Liver (tissue), 9 donors: Measurements from ENCODE around the gene USP35. TPM values are rescaled to one million over a fixed set of nuclear protein-coding genes. Genes with fewer than 3 reads are reported as not detected.
A peak's percentile ranks its signal among the peaks of the same experiment; 100 is the strongest.

Experiments
- DNase-seq: peaks from one replicate; pipeline ENCODE4 v3.0.0-alpha.2; 2017; ENCODE audit warnings: low spot score
- H3K27ac ChIP-seq, 2 donors: one replicate each; pipeline ENCODE4 v1.7.0; 2013; ENCODE audit warnings: inconsistent platforms in 2 of 2, low read length in 2 of 2, control low read depth in 1 of 2, low read depth in 1 of 2, mild to moderate bottlenecking in 1 of 2
- H3K27me3 ChIP-seq, 4 donors: one replicate each; pipeline versions ENCODE4 v1.6.1 to v1.7.0; 2013; ENCODE audit warnings: low read length in 3 of 4, inconsistent platforms in 1 of 4, mild to moderate bottlenecking in 1 of 4, moderate library complexity in 1 of 4; ENCODE audit not compliant: control insufficient read depth in 4 of 4, insufficient read depth in 4 of 4
- H3K36me3 ChIP-seq, 4 donors: one replicate each; pipeline versions ENCODE4 v1.6.1 to v1.7.0; 2013; ENCODE audit warnings: low read length in 3 of 4, mild to moderate bottlenecking in 3 of 4, low read depth in 1 of 4, moderate library complexity in 1 of 4; ENCODE audit not compliant: control insufficient read depth in 4 of 4, insufficient read depth in 3 of 4
- H3K4me1 ChIP-seq, 4 donors: one replicate each; pipeline versions ENCODE4 v1.6.1 to v1.7.0; 2013; ENCODE audit warnings: low read length in 3 of 4, mild to moderate bottlenecking in 3 of 4, moderate library complexity in 1 of 4; ENCODE audit not compliant: control insufficient read depth in 4 of 4, insufficient read depth in 4 of 4
- H3K4me3 ChIP-seq, 3 donors: one replicate each; pipeline versions ENCODE4 v1.6.1 to v1.7.0; 2013; ENCODE audit warnings: low read length in 3 of 3, control low read depth in 1 of 3, low read depth in 1 of 3, mild to moderate bottlenecking in 1 of 3
- H3K9ac ChIP-seq, 2 donors: one replicate each; pipeline ENCODE4 v1.7.0; 2013; ENCODE audit warnings: low read length in 2 of 2, mild to moderate bottlenecking in 2 of 2, moderate library complexity in 2 of 2, control low read depth in 1 of 2, low read depth in 1 of 2
- H3K9me3 ChIP-seq, 4 donors: one replicate each; pipeline versions ENCODE4 v1.6.1 to v1.7.0; 2013; ENCODE audit warnings: low read length in 3 of 4; ENCODE audit not compliant: control insufficient read depth in 4 of 4
- EGR1 ChIP-seq, 2 donors: IDR thresholded peaks; 2 replicates each; pipeline ENCODE4 v1.6.1; 2016 to 2018; ENCODE audit warnings: antibody characterized with exemption in 2 of 2, low read depth in 2 of 2
- FOXA1 ChIP-seq: IDR thresholded peaks from 2 replicates; pipeline ENCODE4 v1.6.1; 2016; ENCODE audit warnings: antibody characterized with exemption
- FOXA2 ChIP-seq: IDR thresholded peaks from 2 replicates; pipeline ENCODE4 v1.6.1; 2016; ENCODE audit warnings: antibody characterized with exemption
- GABPA ChIP-seq, 2 donors: IDR thresholded peaks in 1 of 2; conservative IDR thresholded peaks in 1 of 2; 2 replicates each; pipeline ENCODE4 v1.6.1; 2016; ENCODE audit warnings: antibody characterized with exemption in 2 of 2, mild to moderate bottlenecking in 1 of 2, moderate library complexity in 1 of 2
- HNF4A ChIP-seq, 2 donors: conservative IDR thresholded peaks; 2 replicates each; pipeline ENCODE4 v1.6.1; 2016; ENCODE audit warnings: antibody characterized with exemption in 2 of 2, mild to moderate bottlenecking in 2 of 2
- HNF4G ChIP-seq: IDR thresholded peaks from 2 replicates; pipeline ENCODE4 v1.6.1; 2016; ENCODE audit warnings: antibody characterized with exemption
- JUND ChIP-seq, 2 donors: IDR thresholded peaks; 2 replicates each; pipeline ENCODE4 v1.6.1; 2016; ENCODE audit warnings: antibody characterized with exemption in 2 of 2
- NR2F2 ChIP-seq: IDR thresholded peaks from 2 replicates; pipeline ENCODE4 v1.6.1; 2016; ENCODE audit warnings: antibody characterized with exemption
- RAD21 ChIP-seq, 2 donors: IDR thresholded peaks; 2 replicates each; pipeline ENCODE4 v1.6.1; 2016; ENCODE audit warnings: antibody characterized with exemption in 2 of 2, mild to moderate bottlenecking in 2 of 2
- RXRA ChIP-seq, 2 donors: IDR thresholded peaks; 2 replicates each; pipeline ENCODE4 v1.6.1; 2017 to 2018; ENCODE audit warnings: antibody characterized with exemption in 2 of 2, mild to moderate bottlenecking in 1 of 2
- SP1 ChIP-seq: IDR thresholded peaks from 2 replicates; pipeline ENCODE4 v1.6.1; 2018; ENCODE audit warnings: antibody characterized with exemption, mild to moderate bottlenecking
- TAF1 ChIP-seq: conservative IDR thresholded peaks from 2 replicates; pipeline ENCODE4 v1.6.1; 2016; ENCODE audit warnings: antibody characterized with exemption, mild to moderate bottlenecking
- YY1 ChIP-seq: IDR thresholded peaks from 2 replicates; pipeline ENCODE4 v1.6.1; 2016; ENCODE audit warnings: antibody characterized with exemption, mild to moderate bottlenecking
- WGBS: extraction: QIAGEN DNeasy Blood & Tissue Kit; methylation state at CpG from one replicate; pipeline ENCODE4 v1.1.7; 2013; 5-methylcytosine and 5-hydroxymethylcytosine counted together
- polyA plus RNA-seq, 2 donors: library from polyadenylated mRNA; stranded (reverse) in 1 of 2; unstranded in 1 of 2; fragments of 200-250 nt in 1 of 2; fragments of >200 nt in 1 of 2; fragmentation: Nextera tagmentation in 1 of 2; extraction: Ambion mirVana in 1 of 2; gene quantifications; one replicate each; pipeline versions ENCODE4 v1.2.1 to v1.2.3, GENCODE V29; 2013 to 2015
- total RNA-seq, 2 donors: library from RNA; depleted of rRNA; stranded (reverse); fragments of >200 nt; gene quantifications; one replicate each; pipeline ENCODE4 v1.2.3, GENCODE V29; 2014
- TF ChIP-seq, protein P1 (sequence below): IDR thresholded peaks from 2 replicates; pipeline ENCODE4 v1.6.1; 2016; ENCODE audit warnings: antibody characterized with exemption
- TF ChIP-seq, protein P2 (sequence below): IDR thresholded peaks from 2 replicates; pipeline ENCODE4 v1.6.1; 2016; ENCODE audit warnings: antibody characterized with exemption, mild to moderate bottlenecking
- TF ChIP-seq, protein P3 (sequence below): fragments of 150-350 bp; IDR thresholded peaks from 2 replicates; pipeline ENCODE4 v1.5.1; 2017; ENCODE audit warnings: improper control_type of control experiment, low read depth, low read length; ENCODE audit not compliant: missing input control
- TF ChIP-seq, protein P4 (sequence below): IDR thresholded peaks from 2 replicates; pipeline ENCODE4 v1.6.1; 2016; ENCODE audit warnings: antibody characterized with exemption
- TF ChIP-seq, protein P5 (sequence below): IDR thresholded peaks from 2 replicates; pipeline ENCODE4 v1.6.1; 2016; ENCODE audit warnings: antibody characterized with exemption
- donor health status: healthy.
- donor health status: healthy.
- donor health status: healthy.
- donor health status: healthy.
- donor health status: healthy.

USP35 gene
- total and polyA plus RNA-seq, 4 donors = 2.3 to 11.0 (median 4.8) TPM

DNA sequence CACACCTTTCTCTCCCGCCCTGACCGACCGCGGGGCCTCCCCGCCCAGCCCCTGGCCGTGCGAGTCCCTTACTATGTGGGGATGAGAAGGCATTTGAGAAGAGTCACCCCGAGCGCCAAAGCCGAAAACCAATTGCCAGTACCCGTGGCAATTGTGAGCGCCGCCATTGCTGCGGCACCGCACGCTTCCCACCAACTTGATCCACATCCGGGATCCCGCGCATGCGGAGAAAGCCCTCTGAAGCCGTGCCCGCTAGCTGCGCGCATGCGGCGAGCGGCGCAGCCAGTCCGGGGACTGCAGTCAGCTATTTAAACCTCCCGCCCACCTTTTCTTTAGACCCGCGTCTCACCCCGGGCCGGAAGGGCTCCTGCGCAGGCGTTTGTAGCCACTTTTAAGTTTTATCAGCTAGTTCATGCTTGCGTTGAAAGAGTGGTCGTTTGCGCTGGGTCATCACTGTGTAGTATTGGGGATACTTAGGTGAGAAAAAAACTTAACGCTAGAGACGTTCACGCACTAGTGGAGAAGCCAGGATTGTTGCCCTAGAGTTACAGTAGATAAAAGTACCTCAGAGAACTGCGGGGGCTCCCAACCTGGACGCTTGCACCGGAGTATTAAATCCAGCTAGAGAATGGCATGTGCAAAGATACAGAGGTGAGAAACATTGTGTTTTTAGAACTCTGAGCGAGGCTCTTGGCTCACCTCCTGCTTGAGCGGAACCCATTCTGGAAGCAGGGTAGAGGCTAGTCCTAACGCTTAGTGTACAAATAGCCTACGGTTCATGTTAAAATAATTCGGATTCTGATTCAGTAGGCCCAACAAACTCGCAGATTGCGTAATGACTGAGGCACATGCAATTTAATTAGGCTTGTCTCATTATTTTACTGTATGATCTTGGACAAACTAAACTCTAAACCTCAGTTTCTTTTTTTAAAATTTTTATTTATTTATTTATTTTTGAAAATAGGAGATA is 49.0 kb upstream of the USP35 start, which contains the start of gene ALG8 (continued):
- no peak for TF ChIP-seq EGR1 (IDR thresholded peaks at IDR 0.05; ENCODE audit: low read depth in 2 of 2)
- TF ChIP-seq, protein P1, sequence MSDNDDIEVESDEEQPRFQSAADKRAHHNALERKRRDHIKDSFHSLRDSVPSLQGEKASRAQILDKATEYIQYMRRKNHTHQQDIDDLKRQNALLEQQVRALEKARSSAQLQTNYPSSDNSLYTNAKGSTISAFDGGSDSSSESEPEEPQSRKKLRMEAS = peak; percentile 99
- TF ChIP-seq TAF1 = peak; percentile 80
- no peak for TF ChIP-seq FOXA2
- TF ChIP-seq HNF4G = no peak

DNA sequence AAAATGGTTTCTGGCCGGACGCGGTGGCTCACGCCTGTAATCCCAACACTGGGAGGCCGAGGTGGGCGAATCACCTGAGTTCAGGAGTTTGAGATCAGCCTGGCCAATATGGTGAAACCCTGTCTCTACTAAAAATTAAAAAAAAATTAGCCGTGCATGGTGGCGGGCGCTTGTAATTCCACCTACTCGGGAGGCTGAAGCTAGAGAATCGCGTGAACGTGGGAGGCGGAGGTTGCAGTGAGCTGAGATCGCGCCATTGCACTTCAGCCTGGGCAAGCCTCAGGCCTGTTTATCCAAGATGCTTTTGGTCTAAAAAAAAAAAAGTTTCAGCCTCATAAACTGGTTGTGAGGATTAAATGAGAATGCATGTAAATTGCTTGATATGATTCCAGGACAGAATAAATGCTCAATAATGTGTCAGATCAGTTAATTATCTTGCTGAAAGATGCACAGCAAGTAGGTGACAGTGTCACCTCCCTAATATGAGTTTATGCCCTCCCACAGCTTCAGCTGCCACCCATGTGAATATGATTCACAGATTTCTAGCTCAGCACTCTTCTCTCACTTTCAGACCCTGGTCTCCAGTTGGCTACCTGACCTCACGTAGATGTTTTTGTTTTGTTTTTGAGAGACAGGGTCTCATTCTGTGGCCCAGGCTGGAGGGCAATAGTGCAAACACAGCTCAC is 48.2 kb upstream of the USP35 start:
- peak overlapping the region; percentile 5 to 85 for H3K9ac ChIP-seq
- H3K4me3 ChIP-seq = peak overlapping the region; percentile 5 to 83 (median 78)
- no peak for DNase-seq
- peaks cover 0 to 4% (median 2%) of the 10 kb centered on the region in 4 donors for H3K36me3 ChIP-seq
- 60% methylated on average over 17 of the region's 17 CpGs for WGBS
- no peak overlapping the region for H3K27ac ChIP-seq
- TF ChIP-seq, protein P1 = no peak
- no peak for TF ChIP-seq HNF4A (conservative IDR thresholded peaks at IDR 0.05)
- TF ChIP-seq YY1 = no peak
- TF ChIP-seq HNF4G = no peak
- no peak for TF ChIP-seq NR2F2
- no peaks in the 10 kb centered on the region for H3K27me3 ChIP-seq
- H3K9me3 ChIP-seq = no peaks in the 10 kb centered on the region
- peaks cover 0 to 16% (median 12%) of the 10 kb centered on the region in 4 donors for H3K4me1 ChIP-seq

DNA sequence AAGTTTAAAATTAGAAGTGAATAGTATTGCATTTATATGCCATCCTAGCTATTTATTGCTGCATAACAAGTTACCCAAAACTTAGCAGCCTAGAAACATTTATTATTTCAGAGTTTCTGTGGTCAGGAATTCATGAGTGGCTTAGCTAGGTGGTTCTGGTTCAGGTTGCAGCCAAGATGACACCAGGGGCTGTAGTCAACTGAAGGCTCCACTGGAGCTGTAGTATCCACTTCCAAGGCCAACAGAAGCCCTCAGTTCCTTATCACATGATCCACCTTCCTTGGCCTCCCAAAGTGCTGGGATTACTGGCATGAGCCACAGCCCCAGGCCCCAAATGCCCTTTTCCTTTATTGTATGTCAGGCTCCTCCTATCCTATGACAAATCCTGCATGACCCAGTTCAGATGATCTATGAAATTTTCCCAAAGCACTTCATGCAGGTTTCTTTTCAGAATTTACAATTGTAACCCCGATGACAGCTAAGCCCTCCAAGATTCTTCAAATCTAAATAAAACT is 43.2 kb upstream of the USP35 start:
- Histone ChIP-seq H3K27me3 (no peaks in the 10 kb centered on the region), H3K36me3 (peaks cover 0 to 4% (median 2%) of the 10 kb centered on the region in 4 donors), H3K9ac (no peak overlapping the region), H3K27ac (no peak overlapping the region), H3K4me3 (no peak overlapping the region), H3K4me1 (peaks cover 0 to 11% (median 9%) of the 10 kb centered on the region in 4 donors), H3K9me3 (no peaks in the 10 kb centered on the region)
- TF ChIP-seq EGR1 (IDR thresholded peaks at IDR 0.05; ENCODE audit: low read depth in 2 of 2) (no peak), FOXA2 (no peak), JUND (IDR thresholded peaks at IDR 0.05) (no peak), FOXA1 (no peak), RXRA (IDR thresholded peaks at IDR 0.05) (no peak), NR2F2 (no peak), TAF1 (no peak), GABPA (IDR thresholded peaks at IDR 0.05 in 1 of 2, conservative IDR thresholded peaks at IDR 0.05 in 1 of 2) (no peak), YY1 (no peak), HNF4A (conservative IDR thresholded peaks at IDR 0.05) (no peak), SP1 (no peak), HNF4G (no peak), RAD21 (IDR thresholded peaks at IDR 0.05) (no peak)
- TF ChIP-seq, protein P2, sequence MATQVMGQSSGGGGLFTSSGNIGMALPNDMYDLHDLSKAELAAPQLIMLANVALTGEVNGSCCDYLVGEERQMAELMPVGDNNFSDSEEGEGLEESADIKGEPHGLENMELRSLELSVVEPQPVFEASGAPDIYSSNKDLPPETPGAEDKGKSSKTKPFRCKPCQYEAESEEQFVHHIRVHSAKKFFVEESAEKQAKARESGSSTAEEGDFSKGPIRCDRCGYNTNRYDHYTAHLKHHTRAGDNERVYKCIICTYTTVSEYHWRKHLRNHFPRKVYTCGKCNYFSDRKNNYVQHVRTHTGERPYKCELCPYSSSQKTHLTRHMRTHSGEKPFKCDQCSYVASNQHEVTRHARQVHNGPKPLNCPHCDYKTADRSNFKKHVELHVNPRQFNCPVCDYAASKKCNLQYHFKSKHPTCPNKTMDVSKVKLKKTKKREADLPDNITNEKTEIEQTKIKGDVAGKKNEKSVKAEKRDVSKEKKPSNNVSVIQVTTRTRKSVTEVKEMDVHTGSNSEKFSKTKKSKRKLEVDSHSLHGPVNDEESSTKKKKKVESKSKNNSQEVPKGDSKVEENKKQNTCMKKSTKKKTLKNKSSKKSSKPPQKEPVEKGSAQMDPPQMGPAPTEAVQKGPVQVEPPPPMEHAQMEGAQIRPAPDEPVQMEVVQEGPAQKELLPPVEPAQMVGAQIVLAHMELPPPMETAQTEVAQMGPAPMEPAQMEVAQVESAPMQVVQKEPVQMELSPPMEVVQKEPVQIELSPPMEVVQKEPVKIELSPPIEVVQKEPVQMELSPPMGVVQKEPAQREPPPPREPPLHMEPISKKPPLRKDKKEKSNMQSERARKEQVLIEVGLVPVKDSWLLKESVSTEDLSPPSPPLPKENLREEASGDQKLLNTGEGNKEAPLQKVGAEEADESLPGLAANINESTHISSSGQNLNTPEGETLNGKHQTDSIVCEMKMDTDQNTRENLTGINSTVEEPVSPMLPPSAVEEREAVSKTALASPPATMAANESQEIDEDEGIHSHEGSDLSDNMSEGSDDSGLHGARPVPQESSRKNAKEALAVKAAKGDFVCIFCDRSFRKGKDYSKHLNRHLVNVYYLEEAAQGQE = no peak
- TF ChIP-seq, protein P3, sequence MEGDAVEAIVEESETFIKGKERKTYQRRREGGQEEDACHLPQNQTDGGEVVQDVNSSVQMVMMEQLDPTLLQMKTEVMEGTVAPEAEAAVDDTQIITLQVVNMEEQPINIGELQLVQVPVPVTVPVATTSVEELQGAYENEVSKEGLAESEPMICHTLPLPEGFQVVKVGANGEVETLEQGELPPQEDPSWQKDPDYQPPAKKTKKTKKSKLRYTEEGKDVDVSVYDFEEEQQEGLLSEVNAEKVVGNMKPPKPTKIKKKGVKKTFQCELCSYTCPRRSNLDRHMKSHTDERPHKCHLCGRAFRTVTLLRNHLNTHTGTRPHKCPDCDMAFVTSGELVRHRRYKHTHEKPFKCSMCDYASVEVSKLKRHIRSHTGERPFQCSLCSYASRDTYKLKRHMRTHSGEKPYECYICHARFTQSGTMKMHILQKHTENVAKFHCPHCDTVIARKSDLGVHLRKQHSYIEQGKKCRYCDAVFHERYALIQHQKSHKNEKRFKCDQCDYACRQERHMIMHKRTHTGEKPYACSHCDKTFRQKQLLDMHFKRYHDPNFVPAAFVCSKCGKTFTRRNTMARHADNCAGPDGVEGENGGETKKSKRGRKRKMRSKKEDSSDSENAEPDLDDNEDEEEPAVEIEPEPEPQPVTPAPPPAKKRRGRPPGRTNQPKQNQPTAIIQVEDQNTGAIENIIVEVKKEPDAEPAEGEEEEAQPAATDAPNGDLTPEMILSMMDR = no peak
- TF ChIP-seq, protein P1 = no peak
- TF ChIP-seq, protein P4, sequence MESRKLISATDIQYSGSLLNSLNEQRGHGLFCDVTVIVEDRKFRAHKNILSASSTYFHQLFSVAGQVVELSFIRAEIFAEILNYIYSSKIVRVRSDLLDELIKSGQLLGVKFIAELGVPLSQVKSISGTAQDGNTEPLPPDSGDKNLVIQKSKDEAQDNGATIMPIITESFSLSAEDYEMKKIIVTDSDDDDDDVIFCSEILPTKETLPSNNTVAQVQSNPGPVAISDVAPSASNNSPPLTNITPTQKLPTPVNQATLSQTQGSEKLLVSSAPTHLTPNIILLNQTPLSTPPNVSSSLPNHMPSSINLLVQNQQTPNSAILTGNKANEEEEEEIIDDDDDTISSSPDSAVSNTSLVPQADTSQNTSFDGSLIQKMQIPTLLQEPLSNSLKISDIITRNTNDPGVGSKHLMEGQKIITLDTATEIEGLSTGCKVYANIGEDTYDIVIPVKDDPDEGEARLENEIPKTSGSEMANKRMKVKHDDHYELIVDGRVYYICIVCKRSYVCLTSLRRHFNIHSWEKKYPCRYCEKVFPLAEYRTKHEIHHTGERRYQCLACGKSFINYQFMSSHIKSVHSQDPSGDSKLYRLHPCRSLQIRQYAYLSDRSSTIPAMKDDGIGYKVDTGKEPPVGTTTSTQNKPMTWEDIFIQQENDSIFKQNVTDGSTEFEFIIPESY = no peak
- TF ChIP-seq, protein P5, sequence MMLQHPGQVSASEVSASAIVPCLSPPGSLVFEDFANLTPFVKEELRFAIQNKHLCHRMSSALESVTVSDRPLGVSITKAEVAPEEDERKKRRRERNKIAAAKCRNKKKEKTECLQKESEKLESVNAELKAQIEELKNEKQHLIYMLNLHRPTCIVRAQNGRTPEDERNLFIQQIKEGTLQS = no peak
- 98% methylated on average over 1 of the region's 1 CpG for WGBS
- no peak for DNase-seq
